CD14-positive monocyte (primary cell): Measurements from ENCODE around the gene SHROOM3. TPM values are rescaled to one million over a fixed set of nuclear protein-coding genes. Genes with fewer than 3 reads are reported as not detected.
A peak's percentile ranks its signal among the peaks of the same experiment; 100 is the strongest.

ENCODE experiments used
- DNase-seq, 3 donors: peaks; one replicate each; pipeline ENCODE4 v3.0.0-alpha.2; 2011 to 2022
- H2AFZ ChIP-seq: 2 replicates; pipeline ENCODE4 v1.6.0; 2012; ENCODE audit warnings: mild to moderate bottlenecking, low read depth, low read length, inconsistent platforms; ENCODE audit not compliant: insufficient read depth, poor library complexity, severe bottlenecking
- H3K27ac ChIP-seq, 2 donors: 1 replicate in 1 of 2; 2 replicates in 1 of 2; pipeline ENCODE4 v1.5.1; 2012 to 2013; ENCODE audit warnings: low read length in 2 of 2, control low read depth in 1 of 2, inconsistent platforms in 1 of 2, low read depth in 1 of 2, mild to moderate bottlenecking in 1 of 2
- H3K27me3 ChIP-seq, 2 donors: one replicate each; pipeline versions ENCODE4 v1.6.0 to v1.6.1; 2011 to 2013; ENCODE audit warnings: low read length in 2 of 2; ENCODE audit not compliant: control insufficient read depth in 2 of 2, insufficient read depth in 2 of 2
- H3K36me3 ChIP-seq, 2 donors: replicated peaks in 1 of 2; 1 replicate in 1 of 2; 2 replicates in 1 of 2; pipeline versions ENCODE4 v1.5.1 to v1.6.1; 2012 to 2013; ENCODE audit warnings: low read length in 2 of 2, control low read depth in 1 of 2, inconsistent platforms in 1 of 2, mild to moderate bottlenecking in 1 of 2; ENCODE audit not compliant: insufficient read depth in 2 of 2, control insufficient read depth in 1 of 2
- H3K4me1 ChIP-seq, 2 donors: 1 replicate in 1 of 2; 2 replicates in 1 of 2; pipeline versions ENCODE4 v1.5.1 to v1.6.1; 2012 to 2013; ENCODE audit warnings: low read length in 2 of 2, control low read depth in 1 of 2, inconsistent platforms in 1 of 2, mild to moderate bottlenecking in 1 of 2, moderate library complexity in 1 of 2; ENCODE audit not compliant: insufficient read depth in 2 of 2, control insufficient read depth in 1 of 2
- H3K4me2 ChIP-seq: replicated peaks from 2 replicates; pipeline ENCODE3; 2012; ENCODE audit warnings: low read length, moderate library complexity, mild to moderate bottlenecking; ENCODE audit not compliant: poor library complexity, severe bottlenecking; ENCODE audit errors: extremely low read depth
- H3K4me3 ChIP-seq, 3 experiments: fragments of 200-600 bp in 1 of 3; sonication (generic) in 1 of 3; replicated peaks in 1 of 3; 1 replicate in 2 of 3; 2 replicates in 1 of 3; pipeline ENCODE4 v1.5.1; 2011 to 2013; ENCODE audit warnings: low read length in 3 of 3, mild to moderate bottlenecking in 3 of 3, control low read depth in 2 of 3, low read depth in 2 of 3, inconsistent platforms in 1 of 3, moderate library complexity in 1 of 3
- H3K79me2 ChIP-seq: 2 replicates; pipeline ENCODE4 v1.6.0; 2012; ENCODE audit warnings: mild to moderate bottlenecking, control low read depth, inconsistent platforms, low read length, moderate library complexity; ENCODE audit not compliant: insufficient read depth
- H3K9ac ChIP-seq: 2 replicates; pipeline ENCODE4 v1.6.0; 2017; ENCODE audit warnings: low read length, mild to moderate bottlenecking; ENCODE audit not compliant: insufficient read depth, poor library complexity, severe bottlenecking
- H3K9me3 ChIP-seq, 2 donors: replicated peaks in 1 of 2; 1 replicate in 1 of 2; 2 replicates in 1 of 2; pipeline versions ENCODE4 v1.5.1 to v1.6.1; 2012 to 2013; ENCODE audit warnings: low read length in 2 of 2, control low read depth in 1 of 2; ENCODE audit not compliant: control insufficient read depth in 1 of 2, insufficient read depth in 1 of 2
- H4K20me1 ChIP-seq: 2 replicates; pipeline ENCODE4 v1.6.0; 2012; ENCODE audit warnings: mild to moderate bottlenecking, low read length, control low read depth, moderate library complexity; ENCODE audit not compliant: insufficient read depth
- H3K27ac Mint-ChIP-seq, 7 donors: one replicate each; pipeline ENCODE4 v1.8.0; 2020; ENCODE audit warnings: mild to moderate bottlenecking in 7 of 7, mixed read lengths in 7 of 7, moderate library complexity in 6 of 7, inconsistent platforms in 2 of 7
- H3K27me3 Mint-ChIP-seq, 3 donors: one replicate each; pipeline ENCODE4 v1.8.0; 2021 to 2022; ENCODE audit warnings: low read depth in 3 of 3, mild to moderate bottlenecking in 3 of 3, mixed read lengths in 3 of 3, moderate library complexity in 3 of 3, inconsistent platforms in 1 of 3
- H3K36me3 Mint-ChIP-seq, 2 donors: one replicate each; pipeline ENCODE4 v1.8.0; 2020; ENCODE audit warnings: mixed read lengths in 2 of 2, inconsistent platforms in 1 of 2, mild to moderate bottlenecking in 1 of 2
- H3K4me1 Mint-ChIP-seq: one replicate; pipeline ENCODE4 v1.8.0; 2020; ENCODE audit warnings: mild to moderate bottlenecking, mixed read lengths
- H3K4me3 Mint-ChIP-seq, 2 donors: one replicate each; pipeline ENCODE4 v1.8.0; 2020; ENCODE audit warnings: mild to moderate bottlenecking in 2 of 2, mixed read lengths in 2 of 2, moderate library complexity in 1 of 2
- H3K9me3 Mint-ChIP-seq, 7 donors: one replicate each; pipeline ENCODE4 v1.8.0; 2020 to 2022; ENCODE audit warnings: mixed read lengths in 7 of 7, mild to moderate bottlenecking in 6 of 7, moderate library complexity in 6 of 7, inconsistent platforms in 2 of 7
- WGBS: methylation state at CpG from one replicate; pipeline ENCODE4 v1.1.5; 2013; ENCODE audit warnings: missing lambda C conversion rate; ENCODE audit not compliant: insufficient coverage; 5-methylcytosine and 5-hydroxymethylcytosine counted together
- intact Hi-C, 2 donors: fragments of 100-400 bp; cut with micrococcal nuclease; formaldehyde crosslinking; loops; one replicate each; pipeline versions ENCODE4 v1.15.0 to v1.15.1; 2023
- polyA plus RNA-seq, 3 donors: library from polyadenylated mRNA; depleted of rRNA in 1 of 3; unstranded in 2 of 3; stranded (reverse) in 1 of 3; fragments of 300-500 nt in 2 of 3; fragments of >200 nt in 1 of 3; fragmentation: Illumina TruSeq in 2 of 3; gene quantifications; 1 replicate in 2 of 3; 2 replicates in 1 of 3; pipeline ENCODE4 v1.2.3, GENCODE V29; 2012 to 2021
- TF ChIP-seq, protein P1 (sequence below): fragments of 200-600 bp; IDR thresholded peaks from one replicate; pipeline ENCODE4 v1.8.0; 2022; ENCODE audit warnings: antibody characterized with exemption, mild to moderate bottlenecking

The SHROOM3 gene
- polyA plus RNA-seq, 3 donors, result not detected

GRCh38 chr4:76562836-76563453, 127.9 kb downstream of the SHROOM3 start:
- Mint-ChIP-seq H3K27me3 (peaks cover 2 to 5% (median 2%) of the 10 kb centered on the region in 3 donors), H3K27ac (no peak overlapping the region), H3K4me1 (no peaks in the 10 kb centered on the region), H3K36me3 (no peaks in the 10 kb centered on the region), H3K9me3 (no peaks in the 10 kb centered on the region), H3K4me3 (no peak overlapping the region)
- 100% methylated on average over 2 of the region's 4 CpGs for WGBS
- no peaks in the 10 kb centered on the region for H3K9me3 ChIP-seq
- no peak overlapping the region for H3K9ac ChIP-seq
- H4K20me1 ChIP-seq, result no peaks in the 10 kb centered on the region
- H3K4me3 ChIP-seq, result no peak overlapping the region
- no peak overlapping the region for H2AFZ ChIP-seq
- TF ChIP-seq, protein P1, sequence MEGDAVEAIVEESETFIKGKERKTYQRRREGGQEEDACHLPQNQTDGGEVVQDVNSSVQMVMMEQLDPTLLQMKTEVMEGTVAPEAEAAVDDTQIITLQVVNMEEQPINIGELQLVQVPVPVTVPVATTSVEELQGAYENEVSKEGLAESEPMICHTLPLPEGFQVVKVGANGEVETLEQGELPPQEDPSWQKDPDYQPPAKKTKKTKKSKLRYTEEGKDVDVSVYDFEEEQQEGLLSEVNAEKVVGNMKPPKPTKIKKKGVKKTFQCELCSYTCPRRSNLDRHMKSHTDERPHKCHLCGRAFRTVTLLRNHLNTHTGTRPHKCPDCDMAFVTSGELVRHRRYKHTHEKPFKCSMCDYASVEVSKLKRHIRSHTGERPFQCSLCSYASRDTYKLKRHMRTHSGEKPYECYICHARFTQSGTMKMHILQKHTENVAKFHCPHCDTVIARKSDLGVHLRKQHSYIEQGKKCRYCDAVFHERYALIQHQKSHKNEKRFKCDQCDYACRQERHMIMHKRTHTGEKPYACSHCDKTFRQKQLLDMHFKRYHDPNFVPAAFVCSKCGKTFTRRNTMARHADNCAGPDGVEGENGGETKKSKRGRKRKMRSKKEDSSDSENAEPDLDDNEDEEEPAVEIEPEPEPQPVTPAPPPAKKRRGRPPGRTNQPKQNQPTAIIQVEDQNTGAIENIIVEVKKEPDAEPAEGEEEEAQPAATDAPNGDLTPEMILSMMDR, result no peak
- no peaks in the 10 kb centered on the region for H3K27me3 ChIP-seq
- no peaks in the 10 kb centered on the region for H3K4me1 ChIP-seq
- DNase-seq, result no peak
- no peak overlapping the region for H3K27ac ChIP-seq
- H3K4me2 ChIP-seq, result no peak overlapping the region
- intact Hi-C loops, result no loop called here
- no peaks in the 10 kb centered on the region for H3K36me3 ChIP-seq
- H3K79me2 ChIP-seq, result no peaks in the 10 kb centered on the region

GRCh38 chr4:76563454-76564122, 128.6 kb downstream of the SHROOM3 start:
- no peaks in the 10 kb centered on the region for H3K36me3 ChIP-seq
- H4K20me1 ChIP-seq, result no peaks in the 10 kb centered on the region
- no peak overlapping the region for H3K27ac ChIP-seq
- H3K9me3 ChIP-seq, result no peaks in the 10 kb centered on the region
- no peak for DNase-seq
- Mint-ChIP-seq H3K9me3 (no peaks in the 10 kb centered on the region), H3K4me1 (no peaks in the 10 kb centered on the region), H3K27me3 (peaks cover 2 to 5% (median 2%) of the 10 kb centered on the region in 3 donors), H3K27ac (peak overlapping the region in 1 of 7 donors; percentile 57), H3K4me3 (no peak overlapping the region), H3K36me3 (no peaks in the 10 kb centered on the region)
- H3K79me2 ChIP-seq, result no peaks in the 10 kb centered on the region
- no peak overlapping the region for H3K4me2 ChIP-seq
- intact Hi-C loops, result no loop called here
- no peak overlapping the region for H3K9ac ChIP-seq
- no peak overlapping the region for H3K4me3 ChIP-seq
- H3K27me3 ChIP-seq, result no peaks in the 10 kb centered on the region
- no peak overlapping the region for H2AFZ ChIP-seq
- H3K4me1 ChIP-seq, result no peaks in the 10 kb centered on the region
- 77% methylated on average over 5 of the region's 7 CpGs for WGBS
- TF ChIP-seq, protein P1, result no peak
